Thyroid gland (tissue), 4 donors: ENCODE results near the gene TSPAN31.

Experiments
- CTCF ChIP-seq, 6 experiments: fragments of 200-600 bp in 3 of 6; fragments of 450-650 bp in 3 of 6; sonication (generic) in 3 of 6; IDR thresholded peaks; one replicate each; pipeline ENCODE4 v1.5.1; 2016 to 2019; ENCODE audit warnings: antibody characterized with exemption in 6 of 6, mild to moderate bottlenecking in 2 of 6, inconsistent platforms in 1 of 6, moderate library complexity in 1 of 6
- POLR2A ChIP-seq, 2 donors: fragments of 450-650 bp; IDR thresholded peaks; one replicate each; pipeline ENCODE4 v1.6.1; 2017; ENCODE audit warnings: antibody characterized with exemption in 2 of 2, mild to moderate bottlenecking in 2 of 2, moderate library complexity in 1 of 2

- TF ChIP-seq CTCF (IDR thresholded peaks at IDR 0.05) (no peak), POLR2A (IDR thresholded peaks at IDR 0.05) (no peak)
Observed at GRCh38 chr12:57741844-57742738, 2.7 kb upstream of the TSPAN31 start.
